DND-41 (cell line): ENCODE data around the gene KANK3.

Experiments used
- CTCF ChIP-seq: IDR thresholded peaks from 2 replicates; pipeline ENCODE4 v1.5.1; 2012; ENCODE audit warnings: borderline replicate concordance, low read length, moderate library complexity, mild to moderate bottlenecking; ENCODE audit not compliant: poor library complexity, severe bottlenecking; ENCODE audit errors: extremely low read depth
- EZH2 ChIP-seq: IDR thresholded peaks from 3 replicates; pipeline ENCODE4 v1.6.1; 2012; ENCODE audit warnings: borderline replicate concordance, low read depth, mild to moderate bottlenecking, moderate library complexity, low read length, inconsistent platforms; ENCODE audit not compliant: severe bottlenecking

- no peak for TF ChIP-seq CTCF
- no peak for TF ChIP-seq EZH2
Measured at GRCh38 chr19:8391198-8392016, 48.3 kb upstream of the KANK3 start.
